Activated naive CD8-positive, alpha-beta T cell treated with anti-CD3 and anti-CD28 coated beads for 36 hours (primary cell): ENCODE results near the gene ANKS4B. TPM values are rescaled to one million over a fixed set of nuclear protein-coding genes. Genes with fewer than 3 reads are reported as not detected.

Source experiments
- DNase-seq: peaks from one replicate; pipeline ENCODE4 v3.0.0; 2021
- H3K27ac Mint-ChIP-seq: one replicate; pipeline ENCODE4 v1.8.0; 2022; ENCODE audit warnings: mild to moderate bottlenecking, moderate library complexity, mixed read lengths
- H3K27me3 Mint-ChIP-seq: one replicate; pipeline ENCODE4 v1.8.0; 2022; ENCODE audit warnings: mild to moderate bottlenecking, mixed read lengths
- H3K36me3 Mint-ChIP-seq: one replicate; pipeline ENCODE4 v1.8.0; 2021; ENCODE audit warnings: mild to moderate bottlenecking, mixed read lengths
- H3K4me1 Mint-ChIP-seq: one replicate; pipeline ENCODE4 v1.8.0; 2021; ENCODE audit warnings: mixed read lengths
- H3K4me3 Mint-ChIP-seq: one replicate; pipeline ENCODE4 v1.8.0; 2022; ENCODE audit warnings: mild to moderate bottlenecking, moderate library complexity, mixed read lengths
- H3K9me3 Mint-ChIP-seq: one replicate; pipeline ENCODE4 v1.8.0; 2022; ENCODE audit warnings: mixed read lengths
- total RNA-seq, 2 experiments: library from RNA; stranded (reverse); gene quantifications; one replicate each; pipeline ENCODE4 v1.2.3, GENCODE V29; 2021

The ANKS4B gene
- total RNA-seq, 2 experiments from 2014 or later = not detected

DNA sequence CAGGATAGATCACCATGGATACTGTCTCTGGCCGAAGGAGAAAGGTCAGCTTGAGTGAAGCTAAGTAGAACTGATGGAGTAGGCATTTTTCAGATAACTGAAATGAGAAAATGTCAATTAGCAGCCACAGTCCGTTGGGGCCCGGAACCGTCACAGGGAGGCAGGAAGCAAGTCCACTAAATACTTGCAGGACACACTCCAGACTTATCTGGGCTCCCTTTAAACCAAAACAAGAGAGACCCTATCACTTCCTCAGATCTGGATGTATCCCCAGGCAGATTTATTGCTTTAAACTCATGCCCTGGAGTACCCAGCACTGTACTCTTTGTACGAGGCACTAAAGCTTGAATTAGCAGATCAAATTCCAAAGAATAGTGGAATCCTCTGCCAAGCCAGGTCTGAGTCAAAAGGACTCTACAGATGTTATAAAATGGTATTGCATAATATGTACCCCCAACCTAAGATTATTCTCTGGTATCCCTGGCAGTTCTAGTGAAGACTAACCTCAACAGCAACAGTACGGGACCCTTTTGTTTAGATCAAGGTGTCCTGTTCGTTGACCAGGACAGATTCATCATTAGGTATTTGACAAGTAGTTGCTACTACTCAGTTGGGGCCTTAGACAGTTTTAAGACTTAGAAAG, 30.2 kb upstream of the ANKS4B start:
- peaks cover 28% of the 10 kb centered on the region for H3K27me3 Mint-ChIP-seq
- no peak overlapping the region for H3K4me3 Mint-ChIP-seq
- H3K27ac Mint-ChIP-seq = no peak overlapping the region
- H3K36me3 Mint-ChIP-seq = no peaks in the 10 kb centered on the region
- H3K9me3 Mint-ChIP-seq = no peaks in the 10 kb centered on the region
- DNase-seq = no peak
- no peaks in the 10 kb centered on the region for H3K4me1 Mint-ChIP-seq

DNA sequence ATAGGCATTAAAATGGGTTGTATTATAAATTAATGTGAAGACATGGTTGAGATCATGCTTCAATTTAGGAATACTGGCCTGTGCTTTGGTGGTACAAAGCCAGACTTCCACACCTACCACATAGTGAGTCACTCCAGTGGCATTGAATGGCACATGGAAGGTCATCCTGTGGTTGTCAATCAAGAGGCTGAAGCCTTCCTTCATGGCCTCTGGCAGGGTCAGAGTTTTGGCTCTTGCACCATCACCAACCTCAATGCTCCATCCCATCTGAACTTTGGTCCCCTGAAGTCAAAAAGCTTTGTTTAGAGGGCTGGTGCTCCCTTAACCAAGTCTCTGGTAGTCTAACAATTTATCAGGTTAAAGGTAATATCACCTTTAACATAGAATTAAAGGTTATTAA, 28.2 kb upstream of the ANKS4B start:
- Mint-ChIP-seq H3K4me3 (no peak overlapping the region), H3K36me3 (no peaks in the 10 kb centered on the region), H3K4me1 (no peaks in the 10 kb centered on the region), H3K9me3 (no peaks in the 10 kb centered on the region), H3K27me3 (peaks cover 15% of the 10 kb centered on the region), H3K27ac (no peak overlapping the region)
- DNase-seq = no peak

GRCh38 chr16:21206550-21206949, 26.9 kb upstream of the ANKS4B start:
- no peak overlapping the region for H3K27ac Mint-ChIP-seq
- H3K4me1 Mint-ChIP-seq = no peaks in the 10 kb centered on the region
- H3K27me3 Mint-ChIP-seq = peaks cover 9% of the 10 kb centered on the region
- no peaks in the 10 kb centered on the region for H3K36me3 Mint-ChIP-seq
- DNase-seq = no peak
- H3K9me3 Mint-ChIP-seq = no peaks in the 10 kb centered on the region
- H3K4me3 Mint-ChIP-seq = no peak overlapping the region

- Mint-ChIP-seq H3K4me3 (no peak overlapping the region), H3K27ac (no peak overlapping the region), H3K36me3 (no peaks in the 10 kb centered on the region), H3K4me1 (no peaks in the 10 kb centered on the region), H3K9me3 (no peaks in the 10 kb centered on the region), H3K27me3 (peaks cover 15% of the 10 kb centered on the region)
- no peak for DNase-seq
These were observed 24.9 kb upstream of the ANKS4B start for GRCh38 chr16:21208446-21209230.

DNA sequence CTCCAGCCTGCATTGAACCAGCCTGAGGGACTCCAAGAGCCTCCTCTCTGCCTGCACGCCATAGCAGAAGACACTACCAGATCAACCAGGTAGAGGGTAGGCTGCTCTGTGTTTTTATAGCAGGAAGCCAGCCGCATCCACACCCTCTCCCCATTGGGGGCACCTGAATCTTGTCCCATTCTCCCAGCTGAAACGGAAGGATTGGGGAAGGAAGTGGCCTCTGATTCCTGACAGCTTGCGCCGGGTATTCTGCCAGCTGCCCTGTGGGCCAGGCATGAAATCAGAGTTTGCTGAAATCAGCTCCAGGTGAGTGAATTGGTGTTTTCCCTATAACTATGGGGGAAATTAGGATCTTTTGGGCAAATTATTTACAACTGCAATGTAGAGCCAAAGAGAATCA, 22.0 kb upstream of the ANKS4B start, which contains the start of gene ZP2:
Gene ZP2 (minus strand): TSS at position 89 of the 400 bp plus-strand sequence. CDS start 27 bp downstream, at position 62.
- no peak within 1 kb of the TSS for H3K27ac Mint-ChIP-seq
- no peak for DNase-seq
- H3K36me3 Mint-ChIP-seq = no peaks in the 10 kb centered on the region
- no peak within 1 kb of the TSS for H3K4me3 Mint-ChIP-seq
- peaks cover 24% of the 10 kb centered on the region for H3K27me3 Mint-ChIP-seq
- H3K4me1 Mint-ChIP-seq = no peaks in the 10 kb centered on the region
- H3K9me3 Mint-ChIP-seq = no peaks in the 10 kb centered on the region

DNA sequence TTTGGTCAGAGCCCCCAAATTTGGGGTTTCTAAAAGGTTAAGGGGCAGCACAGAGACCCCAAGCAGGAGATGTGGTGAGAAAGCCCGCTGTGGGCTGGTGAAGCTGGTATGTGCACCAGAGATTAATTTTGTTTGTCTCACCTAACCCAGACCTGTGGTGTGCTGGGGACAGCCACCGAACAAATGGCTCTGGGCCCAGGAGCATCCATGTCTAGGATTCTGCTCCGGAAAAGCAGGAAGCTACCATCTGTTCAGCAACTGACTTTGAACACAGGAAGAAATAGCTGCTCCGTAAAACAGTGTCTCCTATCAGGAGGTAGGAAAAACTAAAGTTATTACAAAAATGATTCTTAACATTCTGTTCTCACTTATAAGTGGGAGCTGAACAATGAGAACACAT, 19.4 kb upstream of the ANKS4B start:
- Mint-ChIP-seq H3K9me3 (no peaks in the 10 kb centered on the region), H3K4me3 (no peak overlapping the region), H3K27ac (no peak overlapping the region), H3K27me3 (peaks cover 27% of the 10 kb centered on the region), H3K36me3 (no peaks in the 10 kb centered on the region), H3K4me1 (no peaks in the 10 kb centered on the region)
- DNase-seq = no peak

DNA sequence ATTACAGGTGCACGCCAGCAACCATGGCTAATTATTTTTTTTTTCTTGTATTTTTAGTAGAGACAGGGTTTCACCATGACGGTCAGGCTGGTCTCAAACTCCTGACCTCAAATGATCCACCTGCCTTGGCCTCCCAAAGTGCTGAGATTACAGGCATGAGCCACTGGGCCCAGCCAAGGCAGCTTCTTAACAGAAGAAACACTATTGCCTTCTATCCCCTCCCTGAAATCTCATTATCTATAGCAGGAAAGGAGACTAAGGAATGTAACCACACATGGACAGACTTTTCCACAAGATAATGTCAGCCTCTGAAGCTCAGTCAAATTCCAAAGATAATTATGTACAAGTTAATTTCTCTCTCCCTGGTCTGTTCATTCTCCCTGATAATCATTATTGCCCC, 16.4 kb upstream of the ANKS4B start:
- peaks cover 40% of the 10 kb centered on the region for H3K27me3 Mint-ChIP-seq
- no peak for DNase-seq
- no peaks in the 10 kb centered on the region for H3K4me1 Mint-ChIP-seq
- H3K4me3 Mint-ChIP-seq = no peak overlapping the region
- no peaks in the 10 kb centered on the region for H3K36me3 Mint-ChIP-seq
- no peaks in the 10 kb centered on the region for H3K9me3 Mint-ChIP-seq
- H3K27ac Mint-ChIP-seq = no peak overlapping the region

DNA sequence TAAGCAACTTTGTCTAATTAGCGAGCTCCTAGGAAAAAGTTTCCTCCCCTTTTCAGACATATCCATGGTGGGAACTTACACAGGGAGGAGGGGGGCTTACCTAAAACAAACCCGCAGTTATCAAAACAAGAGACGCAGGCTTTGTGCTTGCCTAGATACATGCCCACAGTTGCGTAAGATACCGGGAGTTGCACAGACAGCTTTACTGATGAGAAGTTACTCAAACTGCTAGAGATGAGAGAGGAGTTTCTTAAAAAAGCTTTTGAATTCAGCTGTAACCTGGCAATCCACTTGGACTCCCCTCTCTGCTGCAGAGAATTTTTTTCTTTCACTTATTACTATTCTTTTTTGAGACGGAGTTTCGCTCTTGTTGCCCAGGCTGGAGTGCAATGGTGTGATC, 15.3 kb upstream of the ANKS4B start:
- DNase-seq = no peak
- H3K27me3 Mint-ChIP-seq = peaks cover 40% of the 10 kb centered on the region
- no peaks in the 10 kb centered on the region for H3K4me1 Mint-ChIP-seq
- H3K9me3 Mint-ChIP-seq = no peaks in the 10 kb centered on the region
- H3K36me3 Mint-ChIP-seq = no peaks in the 10 kb centered on the region
- H3K27ac Mint-ChIP-seq = no peak overlapping the region
- no peak overlapping the region for H3K4me3 Mint-ChIP-seq

DNA sequence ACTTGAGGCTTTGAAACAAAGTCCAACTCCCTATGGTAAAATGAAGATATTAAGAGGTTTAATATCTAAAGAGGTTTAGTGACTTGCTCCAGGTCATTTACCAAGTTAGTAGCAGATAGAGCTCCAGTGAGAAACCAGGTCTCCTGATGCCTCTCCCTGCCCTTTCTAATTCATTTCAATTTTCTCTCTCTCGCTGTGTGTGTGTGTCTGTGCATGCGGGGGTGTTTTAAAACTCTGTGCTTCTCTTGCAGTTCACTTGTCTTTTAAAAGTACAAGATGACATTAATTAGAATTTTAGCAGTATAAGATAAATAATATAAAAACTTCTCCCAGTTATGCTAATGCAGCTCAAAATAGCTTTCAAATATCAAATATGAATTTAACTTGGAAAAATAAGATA, 13.9 kb upstream of the ANKS4B start:
- Mint-ChIP-seq H3K36me3 (no peaks in the 10 kb centered on the region), H3K9me3 (no peaks in the 10 kb centered on the region), H3K4me1 (peaks cover 3% of the 10 kb centered on the region), H3K4me3 (no peak overlapping the region), H3K27ac (no peak overlapping the region), H3K27me3 (peaks cover 45% of the 10 kb centered on the region)
- no peak for DNase-seq

DNA sequence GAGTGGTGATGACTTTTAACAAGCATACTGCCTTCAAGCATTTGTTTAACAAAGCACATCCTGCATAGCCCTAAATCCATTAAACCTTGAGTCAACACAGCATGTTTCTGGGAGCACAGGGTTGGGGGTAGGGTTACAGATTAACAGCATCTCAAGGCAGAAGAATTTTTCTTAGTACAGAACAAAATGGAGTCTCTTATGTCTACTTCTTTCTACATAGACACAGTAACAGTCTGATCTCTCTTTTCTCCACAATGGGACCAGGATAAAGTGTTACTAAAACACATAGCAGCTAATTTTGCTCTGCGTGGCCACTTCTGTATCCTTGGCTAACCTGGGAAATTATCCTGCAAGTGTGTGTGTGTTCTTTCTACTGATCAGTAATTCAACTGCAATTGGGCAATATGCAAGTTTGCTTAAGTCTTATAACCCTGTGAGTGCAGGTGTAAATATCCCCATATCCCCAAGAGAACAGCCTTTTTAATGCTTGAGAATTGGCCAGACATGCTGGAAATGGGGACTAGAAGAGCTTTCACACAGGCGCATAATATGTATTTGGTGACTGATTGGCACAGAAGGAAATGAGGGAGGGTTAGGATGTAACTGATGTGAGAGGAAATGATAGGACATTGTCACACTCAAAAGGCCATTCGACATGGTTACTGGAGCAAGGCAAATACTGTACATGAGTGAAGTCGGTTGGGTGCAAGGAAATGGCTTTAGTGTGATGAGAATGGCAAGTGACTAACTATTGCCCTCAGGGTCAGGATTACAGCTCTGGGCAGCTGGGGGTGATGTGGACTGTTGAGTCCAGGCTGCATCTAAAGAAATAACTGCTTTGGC, 10.8 kb upstream of the ANKS4B start:
- Mint-ChIP-seq H3K9me3 (no peaks in the 10 kb centered on the region), H3K4me3 (no peak overlapping the region), H3K27ac (no peak overlapping the region), H3K27me3 (peaks cover 47% of the 10 kb centered on the region), H3K36me3 (no peaks in the 10 kb centered on the region), H3K4me1 (peaks cover 12% of the 10 kb centered on the region)
- DNase-seq = no peak

DNA sequence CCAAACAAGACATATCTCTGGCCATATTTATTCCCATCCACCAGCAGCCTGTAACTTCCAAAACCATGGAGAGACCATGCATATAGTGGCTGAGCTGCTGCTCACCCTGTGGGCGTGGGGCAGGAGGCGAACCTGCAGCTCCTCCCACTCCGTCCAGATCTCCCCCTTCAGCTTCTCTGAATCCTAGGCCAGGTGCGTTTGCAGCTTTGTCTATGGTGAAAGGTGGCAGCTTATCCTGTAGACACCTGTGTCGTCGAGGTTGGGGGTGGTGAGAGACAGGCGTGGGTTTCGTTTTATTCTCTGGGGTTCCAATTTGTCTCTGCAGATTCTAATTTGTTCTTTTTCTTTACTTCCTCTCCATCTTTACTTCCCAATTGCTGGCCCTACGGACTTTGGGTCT, 9.7 kb upstream of the ANKS4B start:
- Mint-ChIP-seq H3K9me3 (no peaks in the 10 kb centered on the region), H3K4me1 (peaks cover 12% of the 10 kb centered on the region), H3K4me3 (no peak overlapping the region), H3K36me3 (no peaks in the 10 kb centered on the region), H3K27me3 (peaks cover 57% of the 10 kb centered on the region), H3K27ac (no peak overlapping the region)
- no peak for DNase-seq

- Mint-ChIP-seq H3K4me1 (peaks cover 12% of the 10 kb centered on the region), H3K4me3 (no peak overlapping the region), H3K27me3 (peaks cover 66% of the 10 kb centered on the region), H3K27ac (no peak overlapping the region), H3K9me3 (no peaks in the 10 kb centered on the region), H3K36me3 (no peaks in the 10 kb centered on the region)
- peak; percentile 15 for DNase-seq
These were observed 8.7 kb upstream of the ANKS4B start for GRCh38 chr16:21224800-21225199.

DNA sequence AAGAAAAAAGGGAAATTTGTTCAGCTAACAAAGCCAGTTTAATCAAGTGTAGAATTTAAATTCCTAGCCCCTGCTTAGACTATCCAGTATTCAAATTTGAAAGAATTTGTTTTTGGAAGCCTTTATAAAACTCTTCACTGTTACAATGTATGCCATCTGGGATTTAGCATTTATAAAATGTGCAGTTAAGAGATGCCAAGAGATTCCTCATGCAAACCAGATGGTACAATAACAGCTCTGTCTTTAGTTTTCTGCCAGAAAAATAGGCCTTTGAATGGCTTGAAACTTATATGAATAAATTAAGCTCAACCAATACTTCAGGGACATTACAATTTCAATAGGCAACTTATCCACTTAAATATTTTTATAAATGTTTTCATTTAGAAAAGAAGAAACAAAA, 6.8 kb upstream of the ANKS4B start:
- H3K27me3 Mint-ChIP-seq = peaks cover 69% of the 10 kb centered on the region
- no peaks in the 10 kb centered on the region for H3K36me3 Mint-ChIP-seq
- no peaks in the 10 kb centered on the region for H3K9me3 Mint-ChIP-seq

GRCh38 chr16:21227866-21228265, 5.6 kb upstream of the ANKS4B start:
- Mint-ChIP-seq H3K27me3 (peaks cover 74% of the 10 kb centered on the region), H3K4me1 (peaks cover 12% of the 10 kb centered on the region), H3K9me3 (no peaks in the 10 kb centered on the region), H3K4me3 (no peak overlapping the region), H3K36me3 (no peaks in the 10 kb centered on the region), H3K27ac (no peak overlapping the region)
- no peak for DNase-seq

More for the DNA sequence above, 6.8 kb upstream of the ANKS4B start:
- no peak overlapping the region for H3K27ac Mint-ChIP-seq
- no peak for DNase-seq
- peaks cover 12% of the 10 kb centered on the region for H3K4me1 Mint-ChIP-seq
- no peak overlapping the region for H3K4me3 Mint-ChIP-seq

- Mint-ChIP-seq H3K27me3 (peaks cover 71% of the 10 kb centered on the region), H3K4me3 (no peak overlapping the region), H3K36me3 (no peaks in the 10 kb centered on the region), H3K27ac (no peak overlapping the region), H3K9me3 (no peaks in the 10 kb centered on the region), H3K4me1 (peaks cover 12% of the 10 kb centered on the region)
- DNase-seq = no peak
These were observed 5.1 kb upstream of the ANKS4B start for GRCh38 chr16:21228361-21228872.
